Measurements from ENCODE around the gene RHD.
"Not testable (repeated sequence)": the region's sequence is repeated elsewhere in the genome, so short reads cannot be mapped to it uniquely, and the experiment has no call there.

Gene RHD

GRCh38 chr1:25308168-25308567 is 35.9 kb downstream of the RHD start:
- not testable (repeated sequence) for DNase-seq (ENCODE audit: low read depth in 2 of 2)

GRCh38 chr1:25309085-25309484 is 36.8 kb downstream of the RHD start:
- DNase-seq (ENCODE audit: low read depth in 2 of 2): not testable (repeated sequence)

- DNase-seq (ENCODE audit: low read depth in 2 of 2): not testable (repeated sequence)
Observed at GRCh38 chr1:25309486-25309885, 37.2 kb downstream of the RHD start.

GRCh38 chr1:25312806-25313470 is 40.6 kb downstream of the RHD start:
- DNase-seq (ENCODE audit: low read depth in 2 of 2): not testable (repeated sequence)

- not testable (repeated sequence) for DNase-seq (ENCODE audit: low read depth in 2 of 2)
Observed at GRCh38 chr1:25320314-25320938, 48.1 kb downstream of the RHD start.

- DNase-seq (ENCODE audit: low read depth in 2 of 2): not testable (repeated sequence)
Observed at GRCh38 chr1:25322127-25322526, 49.8 kb downstream of the RHD start.

- DNase-seq (ENCODE audit: low read depth in 2 of 2): not testable (repeated sequence)
Observed at GRCh38 chr1:25324407-25324806, 52.1 kb downstream of the RHD start.

- DNase-seq (ENCODE audit: low read depth in 2 of 2): not testable (repeated sequence)
Observed at GRCh38 chr1:25327864-25328790, 55.8 kb downstream of the RHD start.

GRCh38 chr1:25328791-25329185 is 56.5 kb downstream of the RHD start:
- not testable (repeated sequence) for DNase-seq (ENCODE audit: low read depth in 2 of 2)

- not testable (repeated sequence) for DNase-seq (ENCODE audit: low read depth in 2 of 2)
Observed at GRCh38 chr1:25329336-25329735, 57.0 kb downstream of the RHD start.

GRCh38 chr1:25329950-25330349 is 57.6 kb downstream of the RHD start:
- DNase-seq (ENCODE audit: low read depth in 2 of 2): not testable (repeated sequence)

- DNase-seq (ENCODE audit: low read depth in 2 of 2): peak in 1 of 2 donors; percentile 7
Observed at GRCh38 chr1:25336922-25337354, 64.6 kb downstream of the RHD start.

- DNase-seq (ENCODE audit: low read depth in 2 of 2): not testable (repeated sequence)
Observed at GRCh38 chr1:25337483-25338187, 65.3 kb downstream of the RHD start.

GRCh38 chr1:25338188-25338981 is 66.1 kb downstream of the RHD start, which contains the start of gene TMEM50A:
Gene TMEM50A, plus strand, starts transcription at chr1:25338334. Its CDS starts 2,153 bp downstream, at chr1:25340487.
- peak; percentile 82 to 84 for DNase-seq (ENCODE audit: low read depth in 2 of 2)

GRCh38 chr1:25338986-25339385 is 66.7 kb downstream of the RHD start:
- DNase-seq (ENCODE audit: low read depth in 2 of 2): no peak

- no peak for DNase-seq (ENCODE audit: low read depth in 2 of 2)
Observed at GRCh38 chr1:25341746-25342145, 69.4 kb downstream of the RHD start.

- no peak for DNase-seq (ENCODE audit: low read depth in 2 of 2)
Observed at GRCh38 chr1:25342846-25343245, 70.5 kb downstream of the RHD start.

GRCh38 chr1:25343872-25344271 is 71.6 kb downstream of the RHD start:
- DNase-seq (ENCODE audit: low read depth in 2 of 2): no peak

GRCh38 chr1:25347556-25347955 is 75.2 kb downstream of the RHD start:
- DNase-seq (ENCODE audit: low read depth in 2 of 2): no peak

- DNase-seq (ENCODE audit: low read depth in 2 of 2): no peak
Observed at GRCh38 chr1:25349606-25350005, 77.3 kb downstream of the RHD start.

All from stimulated activated CD4-positive, alpha-beta T cell treated with anti-CD3 and anti-CD28 coated beads, Interleukin-15, amount 100 ng/mL, for 48 hours (primary cell).